H1 (cell line): ENCODE results near the gene CSF2RB. TPM values are rescaled to one million over a fixed set of nuclear protein-coding genes. Genes with fewer than 3 reads are reported as not detected.

Experiments used
- CTCF ChIA-PET: fragments of 300-600 bp; sonication (Branson Sonifier 250); formaldehyde crosslinking; loops from one replicate; lab custom pipeline; 2021; ENCODE audit not compliant: partially characterized antibody; lab: Charles Lee
- POLR2A ChIA-PET: fragments of 300-600 bp; sonication (Branson Sonifier 250); formaldehyde crosslinking; loops from one replicate; lab custom pipeline; 2021; ENCODE audit warnings: inconsistent platforms; ENCODE audit not compliant: partially characterized antibody; lab: Charles Lee
- DNase-seq, 2 experiments: peaks; one replicate each; pipeline versions ENCODE4 v3.0.0 to v3.0.0-alpha.2; 2010 to 2022; ENCODE audit warnings: low spot score in 2 of 2, low read depth in 1 of 2, mixed read lengths in 1 of 2
- FAIRE-seq: peaks from 2 replicates; lab custom pipeline; 2011; peaks lifted over from hg19 to GRCh38; lab: Jason Lieb, UNC
- H2AFZ ChIP-seq: 2 replicates; pipeline ENCODE4 v1.8.1; 2012; ENCODE audit warnings: low read length, inconsistent platforms
- H2AK5ac ChIP-seq: 2 replicates; pipeline ENCODE4 v1.6.1; 2013; ENCODE audit warnings: low read depth, low read length
- H2BK120ac ChIP-seq: replicated peaks from 2 replicates; pipeline ENCODE3; 2013; ENCODE audit warnings: low read depth, low read length, inconsistent platforms
- H2BK12ac ChIP-seq: 2 replicates; pipeline ENCODE4 v1.6.1; 2013; ENCODE audit warnings: low read depth, low read length
- H2BK15ac ChIP-seq: 2 replicates; pipeline ENCODE4 v1.6.1; 2013; ENCODE audit warnings: low read length
- H2BK20ac ChIP-seq: 2 replicates; pipeline ENCODE4 v1.6.1; 2013; ENCODE audit warnings: low read length
- H2BK5ac ChIP-seq: 2 replicates; pipeline ENCODE4 v1.6.1; 2013; ENCODE audit warnings: low read depth, low read length
- H3K14ac ChIP-seq: 2 replicates; pipeline ENCODE4 v1.6.1; 2013; ENCODE audit warnings: inconsistent platforms; ENCODE audit not compliant: insufficient read length
- H3K18ac ChIP-seq: 2 replicates; pipeline ENCODE4 v1.6.1; 2013; ENCODE audit warnings: low read length; ENCODE audit errors: extremely low read depth
- H3K23ac ChIP-seq: 2 replicates; pipeline ENCODE4 v1.6.1; 2013; ENCODE audit warnings: inconsistent platforms; ENCODE audit not compliant: insufficient read length
- H3K23me2 ChIP-seq: 2 replicates; pipeline ENCODE4 v1.6.1; 2013; ENCODE audit warnings: low read depth, low read length
- H3K27ac ChIP-seq: 2 replicates; pipeline ENCODE4 v1.6.1; 2011; ENCODE audit warnings: low read depth, low read length, inconsistent platforms
- H3K27me3 ChIP-seq, 4 experiments: replicated peaks in 1 of 4; 1 replicate in 1 of 4; 2 replicates in 3 of 4; pipeline versions ENCODE4 v1.6.1 to v1.8.1; 2011 to 2013; ENCODE audit warnings: low read length in 3 of 4, mild to moderate bottlenecking in 3 of 4, inconsistent platforms in 2 of 4, mixed read lengths in 2 of 4, moderate library complexity in 1 of 4; ENCODE audit not compliant: control insufficient read depth in 3 of 4, insufficient read depth in 3 of 4; ENCODE audit errors: extremely low read depth in 1 of 4
- H3K36me3 ChIP-seq, 4 experiments: 2 replicates each; pipeline versions ENCODE4 v1.6.1 to v1.8.1; 2011 to 2013; ENCODE audit warnings: mild to moderate bottlenecking in 4 of 4, low read length in 3 of 4, moderate library complexity in 2 of 4, control low read depth in 1 of 4, inconsistent platforms in 1 of 4; ENCODE audit not compliant: insufficient read depth in 4 of 4, control insufficient read depth in 2 of 4
- H3K4ac ChIP-seq: replicated peaks from 2 replicates; pipeline ENCODE3; 2013; ENCODE audit warnings: low read length, low read depth, mixed read lengths, inconsistent platforms; ENCODE audit not compliant: insufficient read length
- H3K4me1 ChIP-seq, 4 experiments: replicated peaks in 1 of 4; 1 replicate in 1 of 4; 2 replicates in 3 of 4; pipeline versions ENCODE4 v1.6.1 to v1.8.1; 2011 to 2013; ENCODE audit warnings: low read length in 3 of 4, inconsistent platforms in 2 of 4, mixed read lengths in 1 of 4; ENCODE audit not compliant: insufficient read depth in 4 of 4, control insufficient read depth in 3 of 4
- H3K4me2 ChIP-seq, 2 experiments: 2 replicates each; pipeline versions ENCODE4 v1.6.1 to v1.8.1; 2011 to 2013; ENCODE audit warnings: low read depth in 2 of 2, low read length in 2 of 2, control low read depth in 1 of 2, inconsistent platforms in 1 of 2, mild to moderate bottlenecking in 1 of 2; ENCODE audit not compliant: insufficient read depth in 1 of 2
- H3K4me3 ChIP-seq, 4 experiments: fragments of 200-600, 300-600 bp in 1 of 4; sonication (generic), shearing (Covaris generic), sonication (Bioruptor Twin) in 1 of 4; 2 replicates each; pipeline versions ENCODE4 v1.5.1 to v1.8.1; 2011 to 2016; ENCODE audit warnings: low read length in 4 of 4, low read depth in 3 of 4, control low read depth in 2 of 4, inconsistent platforms in 2 of 4, mild to moderate bottlenecking in 2 of 4, mixed read lengths in 1 of 4, moderate library complexity in 1 of 4; ENCODE audit not compliant: insufficient read depth in 2 of 4; ENCODE audit errors: extremely low read depth in 1 of 4
- H3K56ac ChIP-seq: replicated peaks from 2 replicates; pipeline ENCODE3; 2013; ENCODE audit warnings: low read depth, mild to moderate bottlenecking, mixed read lengths, low read length, inconsistent platforms; ENCODE audit not compliant: insufficient read length
- H3K79me1 ChIP-seq: 2 replicates; pipeline ENCODE4 v1.6.1; 2013; ENCODE audit warnings: low read depth, low read length, control low read depth
- H3K79me2 ChIP-seq, 2 experiments: 2 replicates each; pipeline versions ENCODE4 v1.6.1 to v1.8.1; 2012 to 2013; ENCODE audit warnings: low read length in 2 of 2, mild to moderate bottlenecking in 2 of 2, inconsistent platforms in 1 of 2; ENCODE audit not compliant: insufficient read depth in 2 of 2, control insufficient read depth in 1 of 2
- H3K9ac ChIP-seq, 4 experiments: replicated peaks in 1 of 4; 1 replicate in 1 of 4; 2 replicates in 3 of 4; pipeline versions ENCODE4 v1.6.1 to v1.8.1; 2011 to 2013; ENCODE audit warnings: low read depth in 3 of 4, low read length in 3 of 4, control low read depth in 2 of 4, mild to moderate bottlenecking in 2 of 4, moderate library complexity in 2 of 4, inconsistent platforms in 1 of 4; ENCODE audit errors: extremely low read depth in 1 of 4
- H3K9me3 ChIP-seq, 2 experiments: 2 replicates each; pipeline versions ENCODE4 v1.6.1 to v1.8.1; 2012 to 2013; ENCODE audit warnings: mild to moderate bottlenecking in 2 of 2, moderate library complexity in 2 of 2, control low read depth in 1 of 2, inconsistent platforms in 1 of 2, low read depth in 1 of 2, low read length in 1 of 2, mixed read lengths in 1 of 2; ENCODE audit not compliant: insufficient read depth in 2 of 2
- H4K20me1 ChIP-seq, 2 experiments: replicated peaks in 1 of 2; 2 replicates each; pipeline versions ENCODE3 to v1.8.1; 2011 to 2013; ENCODE audit warnings: inconsistent platforms in 2 of 2, low read length in 2 of 2, mild to moderate bottlenecking in 1 of 2; ENCODE audit not compliant: insufficient read depth in 2 of 2, control insufficient read depth in 1 of 2
- H4K5ac ChIP-seq: 2 replicates; pipeline ENCODE4 v1.6.1; 2013; ENCODE audit warnings: low read length, low read depth, mixed read lengths, inconsistent platforms; ENCODE audit not compliant: insufficient read length
- H4K8ac ChIP-seq: 2 replicates; pipeline ENCODE4 v1.8.0; 2013; ENCODE audit warnings: mild to moderate bottlenecking, moderate library complexity, low read length, inconsistent platforms; ENCODE audit not compliant: insufficient read depth; ENCODE audit errors: extremely low read depth
- H4K91ac ChIP-seq: replicated peaks from 2 replicates; pipeline ENCODE3; 2013; ENCODE audit warnings: low read length, mixed read lengths, inconsistent platforms; ENCODE audit not compliant: insufficient read length
- JUN ChIP-seq: IDR thresholded peaks from 2 replicates; pipeline ENCODE4 v1.6.1; 2011; ENCODE audit warnings: low read depth, mild to moderate bottlenecking, improper control_type of control experiment, low read length
- POLR2A ChIP-seq, 2 experiments: IDR thresholded peaks; 1 replicate in 1 of 2; 2 replicates in 1 of 2; pipeline ENCODE4 v1.6.1; 2011; ENCODE audit warnings: low read depth in 2 of 2, low read length in 2 of 2, mild to moderate bottlenecking in 2 of 2; ENCODE audit errors: control extremely low read depth in 1 of 2
- SUZ12 ChIP-seq: fragments of 200-600 bp; sonication (generic); IDR thresholded peaks from 2 replicates; pipeline ENCODE4 v1.6.1; 2012; ENCODE audit warnings: mild to moderate bottlenecking, inconsistent platforms, low read length, moderate library complexity, mixed read lengths
- WGBS, 2 experiments: shearing (Covaris generic) in 1 of 2; methylation state at CpG; one replicate each; pipeline versions ENCODE4 v1.1.6 to v1.1.7; 2013 to 2015; ENCODE audit warnings: low lambda C conversion rate in 2 of 2, mixed read lengths in 2 of 2, inconsistent platforms in 1 of 2, low coverage in 1 of 2, missing lambda C conversion rate in 1 of 2; ENCODE audit not compliant: insufficient replicate concordance in 2 of 2, insufficient coverage in 1 of 2, insufficient read length in 1 of 2; ENCODE audit errors: extremely low coverage in 1 of 2, missing lambda C conversion rate in 1 of 2; 5-methylcytosine and 5-hydroxymethylcytosine counted together
- polyA plus RNA-seq, 7 experiments: library from polyadenylated mRNA; depleted of rRNA in 3 of 7; stranded (reverse) in 5 of 7; unstranded in 2 of 7; fragments of >200 nt in 5 of 7; fragments of 200-250 nt in 2 of 7; gene quantifications; 1 replicate in 5 of 7; 2 replicates in 1 of 7; 4 replicates in 1 of 7; pipeline versions ENCODE4 v1.2.1 to v1.2.3, GENCODE V29; 2011 to 2013; ENCODE audit warnings: missing spikeins in 2 of 7, mixed read lengths in 2 of 7
- total RNA-seq: library from RNA; stranded (reverse); fragmentation: NEBNext Ultra II Directional; extraction: Animal tissue kit (Norgen Biotek cat#: 25700); gene quantifications from 2 replicates; pipeline ENCODE4 v1.2.1, GENCODE V29; 2021
- TF ChIP-seq, protein P1 (sequence below), 3 experiments: IDR thresholded peaks; 1 replicate in 2 of 3; 2 replicates in 1 of 3; pipeline versions ENCODE4 v1.5.1 to v1.6.1; 2011; ENCODE audit warnings: low read length in 3 of 3, mild to moderate bottlenecking in 3 of 3, inconsistent platforms in 2 of 3, low read depth in 1 of 3, moderate library complexity in 1 of 3; ENCODE audit not compliant: insufficient read depth in 1 of 3; ENCODE audit errors: control extremely low read depth in 1 of 3
- TF ChIP-seq, protein P2 (sequence below): IDR thresholded peaks from 2 replicates; pipeline ENCODE4 v1.6.1; 2012; ENCODE audit warnings: low read length, inconsistent platforms

CSF2RB gene
- total and polyA plus RNA-seq, 2 of the 8 experiments (the other 6 are each of a cell fraction or from before 2014, with no cell fraction given) = not detected

DNA sequence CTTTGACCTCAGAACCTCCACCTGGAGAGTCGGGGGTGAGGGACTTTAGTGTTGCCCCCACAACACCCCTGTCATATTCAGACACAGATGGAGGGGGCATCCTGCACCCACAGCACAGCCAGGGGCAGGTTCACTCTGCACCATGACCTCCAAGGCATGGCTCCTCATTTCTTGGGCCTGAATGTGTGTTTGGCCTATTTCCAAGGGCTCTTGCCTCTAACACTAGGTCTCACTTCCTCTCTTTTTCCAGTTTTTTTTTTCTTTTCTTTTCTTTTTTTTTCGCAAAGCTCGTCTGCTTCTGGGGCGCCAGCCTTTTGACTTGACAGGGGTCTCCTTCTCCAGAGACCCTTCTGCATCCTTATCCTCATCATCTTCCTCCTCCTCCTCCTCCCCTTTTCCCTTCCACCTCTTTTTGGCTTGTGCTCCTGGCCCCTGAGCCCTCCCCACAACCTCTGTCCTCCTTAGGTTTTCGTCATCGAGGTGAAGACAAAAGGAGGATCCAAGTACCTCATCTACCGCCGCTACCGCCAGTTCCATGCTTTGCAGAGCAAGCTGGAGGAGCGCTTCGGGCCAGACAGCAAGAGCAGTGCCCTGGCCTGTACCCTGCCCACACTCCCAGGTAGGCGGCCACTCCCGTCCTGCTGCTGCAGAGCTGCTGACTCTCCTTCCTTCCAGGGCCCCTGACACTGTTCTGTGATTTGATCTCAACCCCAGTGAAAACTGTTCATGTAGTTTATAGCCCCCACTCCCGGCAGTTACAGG lies 48.8 kb upstream of the CSF2RB start:
- Histone ChIP-seq H2BK12ac (no peak overlapping the region), H3K79me2 (no peaks in the 10 kb centered on the region), H4K20me1 (no peaks in the 10 kb centered on the region), H2BK15ac (no peak overlapping the region), H3K79me1 (no peaks in the 10 kb centered on the region), H3K4me1 (peaks cover 0 to 3% (median 0%) of the 10 kb centered on the region in 4 experiments; a peak in 3 of 7 replicates), H3K27me3 (no peaks in the 10 kb centered on the region), H3K9me3 (no peaks in the 10 kb centered on the region), H4K91ac (no peak overlapping the region), H3K18ac (no peak overlapping the region), H2BK5ac (no peak overlapping the region), H3K27ac (no peak overlapping the region), H3K9ac (no peak overlapping the region; a peak in 1 of 7 replicates), H3K4me2 (no peak overlapping the region), H4K5ac (no peak overlapping the region), H2BK120ac (no peak overlapping the region), H2AK5ac (0 out of 2 replicates have a peak overlapping the region, but pooled peaks have one; percentile 5), H3K14ac (no peak overlapping the region), H3K4me3 (no peak overlapping the region), H2AFZ (no peak overlapping the region), H3K56ac (no peak overlapping the region), H3K4ac (no peak overlapping the region), H4K8ac (no peak overlapping the region), H3K36me3 (no peaks in the 10 kb centered on the region), H2BK20ac (no peak overlapping the region), H3K23me2 (no peaks in the 10 kb centered on the region), H3K23ac (no peak overlapping the region)
- POLR2A ChIA-PET = no interaction called here
- CTCF ChIA-PET = interaction anchor here (0.6 to 7.7 kb wide), 7 partner anchors 6 to 112 kb away, joined by 3 to 89 read pairs (median 4); partner anchors contain the start of gene NCF4
- no peak for FAIRE-seq
- TF ChIP-seq SUZ12 (no peak), JUN (no peak), POLR2A (IDR thresholded peaks at IDR 0.05; ENCODE audit: control extremely low read depth in 1 of 2, low read depth in 2 of 2, low read length in 2 of 2) (no peak)
- TF ChIP-seq, protein P1, sequence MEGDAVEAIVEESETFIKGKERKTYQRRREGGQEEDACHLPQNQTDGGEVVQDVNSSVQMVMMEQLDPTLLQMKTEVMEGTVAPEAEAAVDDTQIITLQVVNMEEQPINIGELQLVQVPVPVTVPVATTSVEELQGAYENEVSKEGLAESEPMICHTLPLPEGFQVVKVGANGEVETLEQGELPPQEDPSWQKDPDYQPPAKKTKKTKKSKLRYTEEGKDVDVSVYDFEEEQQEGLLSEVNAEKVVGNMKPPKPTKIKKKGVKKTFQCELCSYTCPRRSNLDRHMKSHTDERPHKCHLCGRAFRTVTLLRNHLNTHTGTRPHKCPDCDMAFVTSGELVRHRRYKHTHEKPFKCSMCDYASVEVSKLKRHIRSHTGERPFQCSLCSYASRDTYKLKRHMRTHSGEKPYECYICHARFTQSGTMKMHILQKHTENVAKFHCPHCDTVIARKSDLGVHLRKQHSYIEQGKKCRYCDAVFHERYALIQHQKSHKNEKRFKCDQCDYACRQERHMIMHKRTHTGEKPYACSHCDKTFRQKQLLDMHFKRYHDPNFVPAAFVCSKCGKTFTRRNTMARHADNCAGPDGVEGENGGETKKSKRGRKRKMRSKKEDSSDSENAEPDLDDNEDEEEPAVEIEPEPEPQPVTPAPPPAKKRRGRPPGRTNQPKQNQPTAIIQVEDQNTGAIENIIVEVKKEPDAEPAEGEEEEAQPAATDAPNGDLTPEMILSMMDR (IDR thresholded peaks at IDR 0.05; ENCODE audit: control extremely low read depth in 1 of 3, insufficient read depth in 1 of 3, low read depth in 1 of 3, low read length in 3 of 3) = no peak
- TF ChIP-seq, protein P2, sequence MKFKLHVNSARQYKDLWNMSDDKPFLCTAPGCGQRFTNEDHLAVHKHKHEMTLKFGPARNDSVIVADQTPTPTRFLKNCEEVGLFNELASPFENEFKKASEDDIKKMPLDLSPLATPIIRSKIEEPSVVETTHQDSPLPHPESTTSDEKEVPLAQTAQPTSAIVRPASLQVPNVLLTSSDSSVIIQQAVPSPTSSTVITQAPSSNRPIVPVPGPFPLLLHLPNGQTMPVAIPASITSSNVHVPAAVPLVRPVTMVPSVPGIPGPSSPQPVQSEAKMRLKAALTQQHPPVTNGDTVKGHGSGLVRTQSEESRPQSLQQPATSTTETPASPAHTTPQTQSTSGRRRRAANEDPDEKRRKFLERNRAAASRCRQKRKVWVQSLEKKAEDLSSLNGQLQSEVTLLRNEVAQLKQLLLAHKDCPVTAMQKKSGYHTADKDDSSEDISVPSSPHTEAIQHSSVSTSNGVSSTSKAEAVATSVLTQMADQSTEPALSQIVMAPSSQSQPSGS = no peak
- DNase-seq = no peak
- WGBS, 2 experiments = 86% methylated on average over 14 of the region's 14 CpGs; no CpG with 5 or more reads in 1 of the 2 experiments
